HEK293 (cell line): Measurements from ENCODE around the gene TARBP1.
"Not testable (repeated sequence)": the region's sequence is repeated elsewhere in the genome, so short reads cannot be mapped to it uniquely, and the experiment has no call there.

Experiments used
- CTCF ChIA-PET: fragments of 350-600 bp; formaldehyde crosslinking; extraction: SDS; loops from one replicate; lab custom pipeline; 2021; ENCODE audit warnings: antibody characterized with exemption; lab: Yijun Ruan, JAX
- POLR2A ChIA-PET: fragments of 300-600 bp; formaldehyde crosslinking; extraction: SDS; loops from one replicate; lab custom pipeline; 2020; ENCODE audit warnings: antibody characterized with exemption, inconsistent platforms; lab: Yijun Ruan, JAX
- H3K27ac ChIP-seq: fragments of 200-500 bp; sonication (Bioruptor generic); 2 replicates; pipeline ENCODE4 v1.5.1; 2014; ENCODE audit warnings: low read depth, low read length, control low read depth, inconsistent platforms; ENCODE audit errors: extremely low read depth
- H3K36me3 ChIP-seq, 2 experiments: fragments of 200-500 bp in 1 of 2; sonication (Bioruptor generic) in 1 of 2; 1 replicate in 1 of 2; 2 replicates in 1 of 2; pipeline ENCODE4 v1.5.1; 2014 to 2017; ENCODE audit warnings: inconsistent platforms in 2 of 2, low read length in 2 of 2; ENCODE audit not compliant: control insufficient read depth in 2 of 2, insufficient read depth in 1 of 2
- H3K4me1 ChIP-seq: fragments of 200-500 bp; sonication (Bioruptor generic); 2 replicates; pipeline ENCODE4 v1.5.1; 2014; ENCODE audit warnings: mild to moderate bottlenecking, low read length, inconsistent platforms; ENCODE audit not compliant: control insufficient read depth, insufficient read depth
- H3K4me3 ChIP-seq: 2 replicates; pipeline ENCODE4 v1.5.1; 2011; ENCODE audit warnings: low read depth, mild to moderate bottlenecking, control low read depth, low read length, moderate library complexity
- H3K9me3 ChIP-seq: fragments of 200-500 bp; sonication (Bioruptor generic); 2 replicates; pipeline ENCODE4 v1.5.1; 2014; ENCODE audit warnings: low read depth, low read length, inconsistent platforms; ENCODE audit not compliant: control insufficient read depth, insufficient read depth
- ATF2 ChIP-seq: fragments of 450-650 bp; formaldehyde crosslinking; IDR thresholded peaks from 2 replicates; pipeline ENCODE4 v1.5.1; 2016; ENCODE audit warnings: missing biosample characterization, missing genetic modification characterization, low read depth
- GLIS1 ChIP-seq: fragments of 450-650 bp; formaldehyde crosslinking; IDR thresholded peaks from 2 replicates; pipeline ENCODE4 v1.5.1; 2016; ENCODE audit warnings: missing biosample characterization, missing genetic modification characterization
- KLF9 ChIP-seq: fragments of 450-650 bp; formaldehyde crosslinking; IDR thresholded peaks from 2 replicates; pipeline ENCODE4 v1.5.1; 2016; ENCODE audit warnings: missing biosample characterization, missing genetic modification characterization, low read depth
- PRDM1 ChIP-seq: fragments of 450-650 bp; formaldehyde crosslinking; IDR thresholded peaks from 2 replicates; pipeline ENCODE4; 2016; ENCODE audit warnings: missing biosample characterization, missing genetic modification characterization
- PRDM6 ChIP-seq: fragments of 450-650 bp; formaldehyde crosslinking; IDR thresholded peaks from 2 replicates; pipeline ENCODE4 v1.5.1; 2017; ENCODE audit warnings: missing biosample characterization, missing genetic modification characterization
- SCRT2 ChIP-seq: fragments of 450-650 bp; formaldehyde crosslinking; IDR thresholded peaks from 2 replicates; pipeline ENCODE4 v1.5.1; 2016; ENCODE audit warnings: missing biosample characterization, missing genetic modification characterization
- ZBTB11 ChIP-seq: fragments of 450-650 bp; formaldehyde crosslinking; conservative IDR thresholded peaks from 2 replicates; pipeline ENCODE4 v1.5.1; 2016; ENCODE audit warnings: low read depth, missing biosample characterization, missing genetic modification characterization
- ZNF146 ChIP-seq: fragments of 450-650 bp; formaldehyde crosslinking; IDR thresholded peaks from 2 replicates; pipeline ENCODE4 v1.5.1; 2016; ENCODE audit warnings: missing biosample characterization, missing genetic modification characterization
- ZNF175 ChIP-seq: fragments of 450-650 bp; formaldehyde crosslinking; IDR thresholded peaks from 2 replicates; pipeline ENCODE4 v1.5.1; 2016; ENCODE audit warnings: missing biosample characterization, missing genetic modification characterization
- ZNF18 ChIP-seq: fragments of 450-650 bp; formaldehyde crosslinking; IDR thresholded peaks from 2 replicates; pipeline ENCODE4 v1.5.1; 2016; ENCODE audit warnings: missing biosample characterization, missing genetic modification characterization
- ZNF211 ChIP-seq: fragments of 450-650 bp; formaldehyde crosslinking; IDR thresholded peaks from 2 replicates; pipeline ENCODE4 v1.5.1; 2016; ENCODE audit warnings: low read depth, missing biosample characterization, missing genetic modification characterization
- ZNF426 ChIP-seq: fragments of 450-650 bp; formaldehyde crosslinking; IDR thresholded peaks from 2 replicates; pipeline ENCODE4 v1.5.1; 2017; ENCODE audit warnings: missing biosample characterization, missing genetic modification characterization, mild to moderate bottlenecking, inconsistent platforms, moderate library complexity
- ZNF433 ChIP-seq: fragments of 450-650 bp; formaldehyde crosslinking; IDR thresholded peaks from 2 replicates; pipeline ENCODE4 v1.5.1; 2016; ENCODE audit warnings: missing biosample characterization, missing genetic modification characterization, low read depth
- ZNF473 ChIP-seq: fragments of 450-650 bp; formaldehyde crosslinking; IDR thresholded peaks from 2 replicates; pipeline ENCODE4 v1.5.1; 2017; ENCODE audit warnings: missing biosample characterization, missing genetic modification characterization
- ZNF549 ChIP-seq: fragments of 450-650 bp; IDR thresholded peaks from 2 replicates; pipeline ENCODE4 v1.5.1; 2018; ENCODE audit warnings: missing biosample characterization, missing genetic modification characterization, mild to moderate bottlenecking, inconsistent platforms, moderate library complexity
- ZNF600 ChIP-seq: fragments of 450-650 bp; formaldehyde crosslinking; IDR thresholded peaks from 2 replicates; pipeline ENCODE4 v1.5.1; 2016; ENCODE audit warnings: missing biosample characterization, missing genetic modification characterization
- TF ChIP-seq, protein P1 (sequence below): fragments of 450-650 bp; formaldehyde crosslinking; IDR thresholded peaks from 2 replicates; pipeline ENCODE4 v1.5.1; 2016; ENCODE audit warnings: missing biosample characterization, missing genetic modification characterization
- TF ChIP-seq, protein P2 (sequence below): fragments of 450-650 bp; formaldehyde crosslinking; IDR thresholded peaks from 2 replicates; pipeline ENCODE4 v1.5.1; 2016; ENCODE audit warnings: missing biosample characterization, missing genetic modification characterization
- TF ChIP-seq, protein P3 (sequence below): fragments of 450-650 bp; formaldehyde crosslinking; IDR thresholded peaks from 2 replicates; pipeline ENCODE4 v1.5.1; 2016; ENCODE audit warnings: missing biosample characterization, missing genetic modification characterization

Gene TARBP1

DNA sequence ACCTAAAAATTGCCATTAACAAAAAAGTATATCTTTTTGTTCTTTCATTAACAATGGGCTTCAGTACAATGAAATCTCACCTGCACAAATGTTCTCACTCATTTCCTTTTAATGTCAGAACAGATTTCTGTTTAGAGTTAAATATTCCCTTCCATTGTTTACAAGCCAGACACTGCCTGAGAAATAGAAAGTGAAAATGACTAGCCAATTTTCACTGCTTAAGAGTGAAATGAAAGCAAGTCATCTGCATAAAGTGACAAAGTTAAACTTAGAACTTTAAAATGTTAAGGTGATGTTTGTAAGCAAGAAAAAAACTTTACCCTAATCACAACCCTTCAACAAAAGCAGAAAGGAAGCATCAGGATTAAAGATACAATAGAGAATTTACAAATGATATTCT, 78.2 kb downstream of the TARBP1 start:
- H3K4me1 ChIP-seq: no peaks in the 10 kb centered on the region
- POLR2A ChIA-PET: no interaction called here
- no peaks in the 10 kb centered on the region for H3K9me3 ChIP-seq
- H3K4me3 ChIP-seq: no peak overlapping the region
- CTCF ChIA-PET: no interaction called here
- peaks cover 10 to 11% of the 10 kb centered on the region in 2 experiments; a peak in 2 of 3 replicates for H3K36me3 ChIP-seq
- no peak overlapping the region for H3K27ac ChIP-seq
- TF ChIP-seq PRDM1 (tag by site-specific recombination) (peak; percentile 93), ZNF426 (tag by site-specific recombination) (no peak)

- H3K36me3 ChIP-seq: peaks cover 6 to 10% of the 10 kb centered on the region in 2 experiments; a peak in 2 of 3 replicates
- POLR2A ChIA-PET, H3K4me1 ChIP-seq, H3K27ac ChIP-seq, CTCF ChIA-PET, H3K4me3 ChIP-seq, H3K9me3 ChIP-seq: not testable (repeated sequence)
- peak; percentile 94 for TF ChIP-seq ZNF146 (tag by site-specific recombination)
These were observed 79.5 kb downstream of the TARBP1 start for GRCh38 chr1:234399515-234399914.

DNA sequence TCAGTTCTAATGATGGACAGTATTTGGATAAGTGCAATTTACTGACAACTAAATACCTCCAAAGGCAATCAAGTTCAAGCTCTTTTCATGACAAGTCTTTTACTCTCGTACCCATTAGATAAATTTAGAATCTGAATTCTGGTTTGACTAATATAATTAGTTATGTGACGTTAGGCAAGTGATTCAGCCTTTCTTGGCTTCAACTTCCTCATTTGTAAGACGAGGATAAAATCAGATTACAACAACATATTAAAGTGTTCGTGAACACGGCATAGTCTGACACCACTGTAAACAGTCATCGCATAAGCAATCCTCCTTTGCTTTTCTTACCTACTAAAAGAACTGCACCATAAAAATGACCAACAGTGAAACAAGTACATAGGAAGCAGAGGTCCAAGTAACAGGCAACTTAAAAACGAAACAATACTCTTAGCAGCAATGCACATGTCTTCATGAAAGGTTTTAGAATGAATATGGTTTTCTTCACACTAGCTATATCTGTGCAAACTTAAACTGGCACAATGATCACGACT, 80.1 kb downstream of the TARBP1 start:
- Histone ChIP-seq H3K27ac (no peak overlapping the region), H3K4me1 (no peaks in the 10 kb centered on the region), H3K9me3 (no peaks in the 10 kb centered on the region), H3K36me3 (peaks cover 10% of the 10 kb centered on the region in 2 experiments; a peak in 2 of 3 replicates), H3K4me3 (no peak overlapping the region)
- ChIA-PET CTCF (no interaction called here), POLR2A (no interaction called here)
- no peak for TF ChIP-seq ATF2
- TF ChIP-seq, protein P1, sequence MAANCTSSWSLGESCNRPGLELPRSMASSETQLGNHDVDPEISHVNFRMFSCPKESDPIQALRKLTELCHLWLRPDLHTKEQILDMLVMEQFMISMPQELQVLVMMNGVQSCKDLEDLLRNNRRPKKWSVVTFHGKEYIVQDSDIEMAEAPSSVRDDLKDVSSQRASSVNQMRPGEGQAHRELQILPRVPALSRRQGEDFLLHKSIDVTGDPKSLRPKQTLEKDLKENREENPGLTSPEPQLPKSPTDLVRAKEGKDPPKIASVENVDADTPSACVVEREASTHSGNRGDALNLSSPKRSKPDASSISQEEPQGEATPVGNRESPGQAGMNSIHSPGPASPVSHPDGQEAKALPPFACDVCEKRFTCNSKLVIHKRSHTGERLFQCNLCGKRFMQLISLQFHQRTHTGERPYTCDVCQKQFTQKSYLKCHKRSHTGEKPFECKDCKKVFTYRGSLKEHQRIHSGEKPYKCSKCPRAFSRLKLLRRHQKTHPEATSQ (tag by site-specific recombination): no peak
- TF ChIP-seq ZNF18 (tag by site-specific recombination): no peak
- TF ChIP-seq ZNF600 (tag by site-specific recombination): no peak
- no peak for TF ChIP-seq ZBTB11 (tag by site-specific recombination)
- TF ChIP-seq ZNF211 (tag by site-specific recombination): no peak
- no peak for TF ChIP-seq PRDM6 (tag by site-specific recombination)
- no peak for TF ChIP-seq ZNF433 (tag by site-specific recombination)
- TF ChIP-seq GLIS1 (tag by site-specific recombination): no peak
- no peak for TF ChIP-seq SCRT2
- no peak for TF ChIP-seq KLF9 (tag by site-specific recombination)
- no peak for TF ChIP-seq ZNF549 (tag by site-specific recombination)
- TF ChIP-seq, protein P2, sequence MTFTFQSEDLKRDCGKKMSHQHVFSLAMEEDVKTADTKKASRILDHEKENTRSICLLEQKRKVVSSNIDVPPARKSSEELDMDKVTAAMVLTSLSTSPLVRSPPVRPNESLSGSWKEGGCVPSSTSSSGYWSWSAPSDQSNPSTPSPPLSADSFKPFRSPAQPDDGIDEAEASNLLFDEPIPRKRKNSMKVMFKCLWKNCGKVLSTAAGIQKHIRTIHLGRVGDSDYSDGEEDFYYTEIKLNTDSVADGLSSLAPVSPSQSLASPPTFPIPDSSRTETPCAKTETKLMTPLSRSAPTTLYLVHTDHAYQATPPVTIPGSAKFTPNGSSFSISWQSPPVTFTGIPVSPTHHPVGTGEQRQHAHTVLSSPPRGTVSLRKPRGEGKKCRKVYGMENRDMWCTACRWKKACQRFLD (tag by site-specific recombination): no peak
- no peak for TF ChIP-seq ZNF473 (tag by site-specific recombination)
- TF ChIP-seq, protein P3, sequence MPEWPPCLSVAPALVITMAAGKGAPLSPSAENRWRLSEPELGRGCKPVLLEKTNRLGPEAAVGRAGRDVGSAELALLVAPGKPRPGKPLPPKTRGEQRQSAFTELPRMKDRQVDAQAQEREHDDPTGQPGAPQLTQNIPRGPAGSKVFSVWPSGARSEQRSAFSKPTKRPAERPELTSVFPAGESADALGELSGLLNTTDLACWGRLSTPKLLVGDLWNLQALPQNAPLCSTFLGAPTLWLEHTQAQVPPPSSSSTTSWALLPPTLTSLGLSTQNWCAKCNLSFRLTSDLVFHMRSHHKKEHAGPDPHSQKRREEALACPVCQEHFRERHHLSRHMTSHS (tag by site-specific recombination): no peak
- TF ChIP-seq ZNF175 (tag by site-specific recombination): no peak
